GM12865 (cell line): ENCODE data around the gene RHOA.

Experiments used
- DNase-seq: peaks from one replicate; pipeline ENCODE4 v3.0.0; 2010; ENCODE audit warnings: low read depth
- H3K4me3 ChIP-seq: 2 replicates; pipeline ENCODE4 v1.5.1; 2011; ENCODE audit warnings: mild to moderate bottlenecking, low read depth, low read length, control low read depth
- CTCF ChIP-seq: IDR thresholded peaks from 2 replicates; pipeline ENCODE4 v1.5.1; 2011; ENCODE audit warnings: low read length, control low read depth, low read depth, inconsistent platforms; ENCODE audit not compliant: insufficient read depth; ENCODE audit errors: missing control alignments

The RHOA gene

GRCh38 chr3:49453621-49454020, 41.8 kb upstream of the RHOA start:
- DNase-seq = no peak
- TF ChIP-seq CTCF = no peak

GRCh38 chr3:49445391-49445790, 33.6 kb upstream of the RHOA start:
- TF ChIP-seq CTCF = no peak
- no peak for DNase-seq
- H3K4me3 ChIP-seq = no peak overlapping the region

More at GRCh38 chr3:49453621-49454020, 41.8 kb upstream of the RHOA start:
- no peak overlapping the region for H3K4me3 ChIP-seq

GRCh38 chr3:49434731-49435130, 23.0 kb upstream of the RHOA start:
- no peak for TF ChIP-seq CTCF
- no peak for DNase-seq
- no peak overlapping the region for H3K4me3 ChIP-seq

- DNase-seq = no peak
- H3K4me3 ChIP-seq = peak overlapping the region; percentile 72
- TF ChIP-seq CTCF = peak; percentile 2
Observed at GRCh38 chr3:49428752-49429080, 16.9 kb upstream of the RHOA start.

GRCh38 chr3:49427586-49427985, 15.8 kb upstream of the RHOA start:
- H3K4me3 ChIP-seq = no peak overlapping the region
- TF ChIP-seq CTCF = no peak
- DNase-seq = no peak

GRCh38 chr3:49424816-49425215, 13.0 kb upstream of the RHOA start:
- no peak for DNase-seq
- TF ChIP-seq CTCF = no peak
- no peak overlapping the region for H3K4me3 ChIP-seq

- TF ChIP-seq CTCF = no peak
- DNase-seq = no peak
- H3K4me3 ChIP-seq = no peak within 1 kb of the TSS
Observed at GRCh38 chr3:49422379-49423248, 10.8 kb upstream of the RHOA start, which contains the start of gene AMT. Gene AMT, minus strand, starts transcription at chr3:49422473. Its CDS starts 23 bp downstream, at chr3:49422450.
